ENCODE data around the gene UPB1.
A peak's percentile ranks its signal among the peaks of the same experiment; 100 is the strongest.
"Not testable (repeated sequence)": the region's sequence is repeated elsewhere in the genome, so short reads cannot be mapped to it uniquely, and the experiment has no call there.

Gene UPB1

GRCh38 chr22:24550902-24551435 lies 55.8 kb downstream of the UPB1 start:
- Histone ChIP-seq H3K4me2 (ENCODE audit: low read length) (no peak overlapping the region), H3K79me2 (ENCODE audit: control insufficient read depth, low read length) (peaks cover 72% of the 10 kb centered on the region), H3K27ac (ENCODE audit: low read depth, low read length) (no peak overlapping the region), H3K27me3 (ENCODE audit: control insufficient read depth, low read length) (no peaks in the 10 kb centered on the region), H3K4me1 (ENCODE audit: control insufficient read depth, low read length) (peaks cover 21% of the 10 kb centered on the region), H3K36me3 (ENCODE audit: control insufficient read depth, low read length) (peaks cover 76% of the 10 kb centered on the region), H3K4me3 (ENCODE audit: low read length) (no peak overlapping the region), H3K9me3 (ENCODE audit: control insufficient read depth, insufficient read depth, low read length) (no peaks in the 10 kb centered on the region), H3F3A (ENCODE audit: control insufficient read depth, insufficient read depth) (peaks cover 3% of the 10 kb centered on the region), H4K20me1 (ENCODE audit: control insufficient read depth, insufficient read depth, low read depth, low read length) (peaks cover 11% of the 10 kb centered on the region), H3K9me2 (replicated peaks; ENCODE audit: control insufficient read depth, low read length) (no peaks in the 10 kb centered on the region)
- TF ChIP-seq EZH2phosphoT487 (IDR thresholded peaks at IDR 0.05; ENCODE audit: borderline replicate concordance, low read length): no peak
- TF ChIP-seq CTCF (IDR thresholded peaks at IDR 0.05; ENCODE audit: low read depth, low read length, poor library complexity, severe bottlenecking): no peak

- H3K9me2 ChIP-seq (replicated peaks; ENCODE audit: control insufficient read depth, low read length); H3F3A ChIP-seq (ENCODE audit: control insufficient read depth, insufficient read depth); H3K27me3 ChIP-seq (ENCODE audit: control insufficient read depth, low read length); H3K9me3 ChIP-seq (ENCODE audit: control insufficient read depth, insufficient read depth, low read length): not testable (repeated sequence)
- Histone ChIP-seq H3K4me2 (ENCODE audit: low read length) (peak overlapping the region; percentile 67), H3K4me1 (ENCODE audit: control insufficient read depth, low read length) (peaks cover 32% of the 10 kb centered on the region), H3K27ac (ENCODE audit: low read depth, low read length) (peak overlapping the region; percentile 81), H4K20me1 (ENCODE audit: control insufficient read depth, insufficient read depth, low read depth, low read length) (peaks cover 23% of the 10 kb centered on the region), H3K79me2 (ENCODE audit: control insufficient read depth, low read length) (peaks cover 89% of the 10 kb centered on the region), H3K4me3 (ENCODE audit: low read length) (peak overlapping the region; percentile 77), H3K36me3 (ENCODE audit: control insufficient read depth, low read length) (peaks cover 77% of the 10 kb centered on the region)
Measured at GRCh38 chr22:24552503-24553286, 57.6 kb downstream of the UPB1 start.

GRCh38 chr22:24553597-24554312 lies 58.6 kb downstream of the UPB1 start:
- Histone ChIP-seq H3K4me2 (ENCODE audit: low read length) (peak overlapping the region; percentile 67), H3K4me1 (ENCODE audit: control insufficient read depth, low read length) (peaks cover 43% of the 10 kb centered on the region), H3K4me3 (ENCODE audit: low read length) (peak overlapping the region; percentile 77), H3F3A (ENCODE audit: control insufficient read depth, insufficient read depth) (peaks cover 5% of the 10 kb centered on the region), H3K27me3 (ENCODE audit: control insufficient read depth, low read length) (no peaks in the 10 kb centered on the region), H3K79me2 (ENCODE audit: control insufficient read depth, low read length) (peaks cover 95% of the 10 kb centered on the region), H3K36me3 (ENCODE audit: control insufficient read depth, low read length) (peaks cover 77% of the 10 kb centered on the region), H3K27ac (ENCODE audit: low read depth, low read length) (peak overlapping the region; percentile 81), H3K9me3 (ENCODE audit: control insufficient read depth, insufficient read depth, low read length) (no peaks in the 10 kb centered on the region), H4K20me1 (ENCODE audit: control insufficient read depth, insufficient read depth, low read depth, low read length) (peaks cover 27% of the 10 kb centered on the region), H3K9me2 (replicated peaks; ENCODE audit: control insufficient read depth, low read length) (no peaks in the 10 kb centered on the region)
- TF ChIP-seq EZH2phosphoT487 (IDR thresholded peaks at IDR 0.05; ENCODE audit: borderline replicate concordance, low read length): no peak
- TF ChIP-seq CTCF (IDR thresholded peaks at IDR 0.05; ENCODE audit: low read depth, low read length, poor library complexity, severe bottlenecking): no peak

Data from DOHH2 (cell line).